Head of caudate nucleus (tissue), 42 donors: ENCODE results near the gene THOC1.

Experiments
- DNase-seq, 42 donors: peaks; one replicate each; pipeline versions ENCODE4 v3.0.0 to v3.0.0-alpha.2; 2020 to 2021; ENCODE audit warnings: mixed read lengths in 7 of 42
- intact Hi-C: fragments of 100-400 bp; cut with DNase I; formaldehyde crosslinking; loops from one replicate; pipeline ENCODE4 v1.15.0; 2022

The THOC1 gene

DNA sequence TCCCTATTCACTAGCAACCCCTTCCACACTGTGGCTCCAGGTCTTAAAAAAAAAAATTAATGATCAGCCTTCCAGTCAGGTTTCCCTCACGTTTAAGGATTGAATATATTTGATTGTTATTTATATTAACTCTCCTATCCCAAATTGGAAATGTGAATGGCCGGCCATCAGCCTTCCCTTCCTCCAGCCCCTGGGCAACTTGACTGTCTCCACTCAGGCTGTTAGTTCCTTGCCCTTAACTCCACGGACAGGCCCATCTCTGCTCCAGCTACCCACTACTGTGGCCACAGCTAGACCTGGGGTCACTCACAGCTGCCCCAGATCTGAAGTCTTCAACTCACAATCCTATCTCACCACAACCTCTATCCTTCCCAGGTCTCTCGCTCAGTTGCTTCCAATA, 39.9 kb downstream of the THOC1 start:
- DNase-seq, result no peak
- intact Hi-C loops, result no loop called here

- intact Hi-C loops, result no loop called here
- DNase-seq, result no peak
These were observed 40.5 kb downstream of the THOC1 start for GRCh38 chr18:227374-227773.

DNA sequence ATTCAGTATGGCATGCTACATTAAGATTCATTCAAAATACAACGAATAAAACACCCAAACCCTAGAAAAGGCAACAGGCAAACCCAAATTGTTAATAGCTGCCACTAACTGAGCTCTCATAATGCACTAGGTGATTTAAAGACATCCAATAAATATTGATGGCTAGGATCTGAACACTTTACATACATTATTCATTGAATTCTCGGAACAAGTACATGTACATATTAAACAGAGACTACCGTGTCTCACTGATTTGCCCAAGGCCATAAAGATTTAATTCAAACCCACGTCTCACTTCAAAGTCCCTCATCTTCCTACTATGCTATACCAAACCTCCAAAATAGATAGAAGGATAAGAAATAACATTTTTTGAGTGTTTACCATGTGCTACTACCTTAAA, 42.1 kb downstream of the THOC1 start:
- intact Hi-C loops, result no loop called here
- DNase-seq, result no peak

- intact Hi-C loops, result no loop called here
- DNase-seq, result no peak
These were observed 47.1 kb downstream of the THOC1 start for GRCh38 chr18:220708-221107.

DNA sequence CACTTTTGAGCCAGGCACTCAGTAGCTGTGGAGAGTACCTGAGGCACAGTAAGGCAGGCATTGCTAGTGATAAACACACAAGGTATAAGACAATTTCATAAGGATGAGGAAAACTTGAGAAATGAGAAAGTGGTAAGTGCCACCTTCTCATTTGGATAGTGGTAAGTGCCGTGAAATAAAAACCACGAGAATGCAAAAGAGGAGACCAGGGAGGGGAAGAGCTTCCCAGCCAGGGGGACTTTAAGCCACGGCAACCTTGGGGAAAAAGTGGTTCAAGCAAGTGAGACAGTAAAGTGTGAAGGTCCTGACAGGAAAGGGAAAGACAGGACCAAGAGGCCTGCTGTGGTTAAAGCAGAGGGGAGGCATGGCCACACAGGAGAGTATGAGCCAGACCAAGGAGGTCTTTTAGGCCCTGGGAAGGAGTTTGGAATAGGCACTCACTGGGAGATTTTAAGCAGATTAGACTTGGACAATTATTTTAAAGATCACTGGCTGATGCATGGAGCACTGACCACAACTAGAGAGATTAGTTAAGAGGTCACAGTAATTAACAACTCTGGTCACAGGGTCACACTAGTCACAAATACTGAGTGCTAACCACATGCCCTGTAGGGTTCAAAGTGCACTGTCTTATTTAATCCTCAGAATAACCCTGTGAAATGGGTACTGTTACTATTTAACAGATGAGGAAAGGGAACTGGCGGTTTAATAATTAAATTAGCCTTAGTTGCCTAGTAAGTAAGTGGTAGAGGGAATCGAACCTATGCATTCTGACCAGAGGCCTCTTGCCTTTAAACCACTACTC, 50.1 kb downstream of the THOC1 start:
- DNase-seq, result no peak
- intact Hi-C loops, result no loop called here

- DNase-seq, result no peak
- intact Hi-C loops, result no loop called here
These were observed 52.3 kb downstream of the THOC1 start for GRCh38 chr18:215448-216010.

GRCh38 chr18:213966-214365, 53.9 kb downstream of the THOC1 start:
- intact Hi-C loops, result no loop called here
- peak in 10 of 42 donors; percentile 15 to 54 (median 21) for DNase-seq

DNA sequence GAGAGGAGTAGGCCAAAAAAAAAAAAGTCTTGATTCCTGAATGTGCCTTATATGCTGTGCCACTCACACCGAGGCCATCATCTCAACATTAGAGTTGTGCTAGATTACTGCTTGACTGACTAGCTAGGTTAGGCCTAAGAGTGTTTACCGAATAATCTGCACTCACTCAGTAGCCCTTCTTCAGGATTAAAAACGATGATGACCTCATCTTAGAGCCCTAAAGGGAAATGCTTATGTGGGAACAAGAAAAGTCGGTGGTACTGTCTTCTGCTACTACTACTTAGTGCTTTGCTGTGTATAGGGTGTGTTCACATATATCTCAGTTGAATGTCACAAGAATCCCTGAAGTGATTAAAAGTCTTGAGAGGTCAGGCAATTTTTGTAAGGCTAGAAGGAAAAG, 54.3 kb downstream of the THOC1 start:
- DNase-seq, result no peak
- intact Hi-C loops, result no loop called here

DNA sequence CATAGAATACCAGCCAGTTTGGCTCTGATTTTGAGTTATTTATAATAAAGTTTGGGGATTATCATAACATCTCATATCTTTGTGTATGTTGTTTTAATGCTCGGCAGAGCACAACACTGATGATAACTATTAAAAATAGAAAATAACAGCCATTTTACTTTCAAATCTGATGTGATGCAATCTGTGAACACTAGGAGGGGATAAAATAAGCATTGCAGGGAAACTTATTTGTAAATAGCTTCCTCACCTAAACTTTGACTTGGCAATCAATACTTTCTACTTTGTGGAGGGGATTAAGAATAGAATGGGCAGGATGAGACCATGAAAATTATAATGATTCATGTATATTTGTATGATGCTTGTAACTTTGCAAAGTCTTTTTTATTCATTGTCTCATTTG, 55.1 kb downstream of the THOC1 start:
- no peak for DNase-seq
- intact Hi-C loops, result no loop called here

- no peak for DNase-seq
These were observed 56.3 kb downstream of the THOC1 start for GRCh38 chr18:211582-211981.

GRCh38 chr18:210733-211132, 57.1 kb downstream of the THOC1 start:
- intact Hi-C loops, result no loop called here
- no peak for DNase-seq

More at GRCh38 chr18:211582-211981, 56.3 kb downstream of the THOC1 start:
- intact Hi-C loops, result no loop called here

DNA sequence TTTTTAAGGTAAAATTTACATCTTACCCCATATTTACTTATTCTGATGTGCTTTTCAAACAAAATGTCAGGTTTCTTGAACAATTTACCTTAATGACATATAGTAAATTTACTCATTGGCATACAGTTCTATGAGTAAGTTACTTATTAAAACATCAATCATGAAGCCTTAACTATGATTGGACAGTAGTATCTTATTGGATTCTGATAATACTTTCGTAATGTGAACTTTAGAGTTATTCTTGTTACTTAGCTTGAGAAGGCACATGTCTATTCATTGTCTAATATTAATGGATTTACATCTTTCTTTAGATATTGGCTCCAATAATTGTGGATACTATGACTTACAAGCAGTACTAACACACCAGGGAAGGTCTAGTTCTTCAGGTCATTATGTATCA, 57.8 kb downstream of the THOC1 start:
- no peak for DNase-seq
- intact Hi-C loops, result no loop called here

GRCh38 chr18:199768-200167, 68.1 kb downstream of the THOC1 start:
- intact Hi-C loops, result no loop called here

DNA sequence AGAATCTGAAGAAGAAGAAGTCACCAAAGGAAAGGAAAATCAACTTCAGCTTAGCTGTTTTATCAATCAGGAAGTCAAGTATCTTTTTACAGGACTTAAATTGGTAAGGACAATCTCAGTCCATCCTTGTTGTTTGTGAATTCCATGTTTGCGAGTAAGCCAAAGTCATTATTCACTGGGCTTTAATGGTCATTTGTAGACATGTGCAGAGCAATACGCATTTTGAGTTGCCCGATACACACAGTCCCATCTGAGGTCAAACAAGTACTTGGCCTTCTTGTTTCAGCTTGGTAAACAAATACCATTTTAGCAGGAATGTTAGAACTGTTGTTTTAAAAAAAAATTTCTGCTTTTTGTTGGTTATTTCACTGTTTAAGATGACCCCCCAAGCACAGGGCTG, 68.6 kb downstream of the THOC1 start:
- DNase-seq, result no peak
- intact Hi-C loops, result no loop called here

More at GRCh38 chr18:199768-200167, 68.1 kb downstream of the THOC1 start:
- DNase-seq, result no peak

DNA sequence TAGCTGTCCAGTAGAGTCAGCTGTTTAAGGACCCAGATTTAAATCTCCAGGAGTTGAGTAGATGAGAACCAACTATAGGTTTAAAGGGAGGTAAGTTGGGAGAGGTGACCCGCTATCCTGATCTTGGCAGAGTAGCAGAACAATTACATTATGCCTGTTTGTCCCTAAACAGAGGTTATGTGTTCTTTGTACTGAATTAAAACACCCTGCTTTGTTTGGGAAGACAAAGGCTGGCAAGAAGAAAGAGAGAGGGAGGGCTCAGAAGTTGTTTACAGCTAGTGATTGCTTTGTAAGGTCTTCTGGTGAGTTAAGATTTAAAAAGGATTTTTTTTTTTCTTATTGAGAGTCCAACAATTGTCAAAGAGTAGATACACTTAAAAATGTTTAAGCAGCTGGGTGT, 72.2 kb downstream of the THOC1 start:
- intact Hi-C loops, result no loop called here
- peak in 2 of 42 donors; percentile 10 to 16 for DNase-seq

GRCh38 chr18:192801-193200, 75.0 kb downstream of the THOC1 start:
- intact Hi-C loops, result no loop called here
- no peak for DNase-seq

DNA sequence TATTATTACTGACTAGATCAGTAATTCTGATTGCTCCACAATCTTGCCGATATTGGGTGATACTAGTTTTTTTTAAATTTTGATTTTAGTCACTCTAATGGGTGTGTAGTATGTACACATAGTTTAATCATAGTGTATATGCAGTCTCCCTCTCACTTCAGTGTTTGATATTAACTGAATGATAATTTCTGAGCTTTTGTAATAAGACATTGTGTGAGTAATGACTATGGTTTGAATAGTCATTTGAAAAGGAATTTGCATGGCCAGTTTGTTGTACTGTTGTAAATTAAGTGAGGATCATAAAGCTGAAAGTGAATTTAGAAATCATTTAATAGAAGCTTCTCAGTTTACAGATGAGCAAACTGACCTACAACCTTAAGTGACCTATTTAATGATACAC, 76.1 kb downstream of the THOC1 start:
- DNase-seq, result no peak
- intact Hi-C loops, result no loop called here

DNA sequence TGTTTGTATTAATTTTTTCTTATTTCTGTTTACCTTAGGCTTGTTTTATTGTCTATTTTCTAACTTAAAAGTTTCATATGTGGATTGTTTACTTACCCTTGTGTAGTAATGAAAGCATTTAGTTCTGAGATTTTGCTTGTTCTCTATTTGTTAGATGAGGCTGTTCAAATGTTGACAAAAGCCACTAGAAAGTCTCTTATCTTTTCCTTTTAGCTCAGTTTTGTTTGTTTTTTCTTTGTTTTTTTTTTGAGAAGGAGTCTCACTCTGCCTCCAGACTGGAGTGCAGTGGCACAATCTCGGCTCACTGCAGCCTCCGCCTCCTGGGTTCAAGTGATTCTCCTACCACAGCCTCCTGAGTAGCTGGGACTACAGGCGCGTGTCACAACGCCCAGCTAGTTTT, 78.6 kb downstream of the THOC1 start:
- DNase-seq, result no peak
- intact Hi-C loops, result no loop called here

DNA sequence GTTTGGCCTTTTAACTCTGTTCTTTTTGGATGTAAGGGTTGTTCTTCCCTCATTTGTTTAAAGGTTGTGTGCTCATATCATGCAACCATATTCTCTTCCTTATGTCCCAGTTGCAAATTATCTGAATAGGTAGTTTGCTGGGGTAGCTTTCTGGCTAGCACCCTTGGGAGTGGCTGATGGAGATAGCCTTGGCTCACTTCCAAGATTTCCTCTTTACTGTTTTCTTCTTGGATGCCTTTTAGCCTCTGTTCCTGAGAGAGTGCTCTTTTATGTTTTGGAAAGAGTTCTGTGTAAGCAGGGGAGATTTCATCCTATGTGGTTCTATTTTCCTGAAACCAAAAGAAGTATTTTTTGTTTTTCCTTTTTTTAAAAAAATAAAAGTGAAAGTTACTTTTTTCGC, 84.1 kb downstream of the THOC1 start:
- no peak for DNase-seq
- intact Hi-C loops, result no loop called here

DNA sequence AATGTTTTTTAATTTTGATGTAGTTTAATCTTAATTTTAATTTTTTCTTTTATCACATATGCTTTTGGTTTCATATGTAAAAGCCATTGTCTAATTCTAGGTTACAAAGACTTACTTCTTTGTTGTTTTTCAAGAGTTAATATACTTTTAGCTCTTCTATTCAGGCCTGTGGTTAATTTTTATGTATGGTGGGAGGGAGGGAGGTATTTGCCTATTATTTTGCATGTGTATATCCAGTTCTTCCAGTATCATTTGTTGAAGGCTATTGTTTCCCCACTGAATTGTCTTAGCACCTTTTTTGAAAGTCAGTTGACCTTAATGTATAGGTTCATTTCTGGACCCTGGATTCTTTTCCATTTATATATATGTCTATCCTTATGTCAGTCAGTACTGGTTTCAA, 86.1 kb downstream of the THOC1 start:
- intact Hi-C loops, result no loop called here
- DNase-seq, result no peak

DNA sequence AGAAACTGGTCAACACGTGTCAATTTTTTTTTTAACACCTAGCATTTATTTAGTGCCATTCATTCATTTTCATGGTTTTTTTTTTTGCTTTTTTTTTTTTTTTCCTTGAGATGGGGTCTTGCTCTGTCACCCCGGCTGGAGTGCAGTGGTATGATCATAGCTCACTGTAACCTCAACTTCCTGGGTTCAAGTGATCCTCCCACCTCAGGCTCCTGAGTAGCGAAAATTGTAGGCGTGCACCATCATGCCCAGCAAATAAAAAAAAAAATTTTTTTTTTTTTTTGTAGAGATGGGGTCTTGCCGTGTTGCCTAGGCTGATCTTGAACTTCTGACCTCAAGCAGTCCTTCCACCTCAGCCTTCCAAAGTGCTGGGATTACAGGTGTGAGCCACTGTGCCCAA, 88.3 kb downstream of the THOC1 start:
- DNase-seq, result no peak
- intact Hi-C loops, result no loop called here
